Right ventricle myocardium inferior (tissue), 1 donor: ENCODE data around the gene IST1. TPM values are rescaled to one million over a fixed set of nuclear protein-coding genes. Genes with fewer than 3 reads are reported as not detected.

Experiments
- total RNA-seq: library from RNA; stranded (reverse); fragmentation: NEBNext Ultra II Directional; extraction: Animal tissue kit (Norgen Biotek cat#: 25700); gene quantifications from one replicate; pipeline ENCODE4 v1.2.1, GENCODE V29; 2021
- donor health status: DM: no; HTN: yes; CAD: no; lungs with severe emphysema.

Gene IST1
- total RNA-seq, 1 donor from 2014 or later: 114 TPM

Other genes with a start within 250 kb of the IST1 start
- 2.1 TPM for gene PHLPP2, start 170.8 kb upstream of the IST1 start, total RNA-seq
- 28.1 TPM for gene AP1G1, start 86.7 kb upstream of the IST1 start, total RNA-seq
- 13.4 TPM for gene ATXN1L, start 49.6 kb upstream of the IST1 start, total RNA-seq
- gene ZNF821, start 11.3 kb upstream of the IST1 start, total RNA-seq: 2.5 TPM
- gene PKD1L3, start 104.9 kb downstream of the IST1 start, total RNA-seq: 0.08 TPM
- gene DHODH, start 113.2 kb downstream of the IST1 start, total RNA-seq: 8.3 TPM
- 21.2 TPM for gene HP, start 159.0 kb downstream of the IST1 start, total RNA-seq
- 99.2 TPM for gene HPR, start 167.7 kb downstream of the IST1 start, total RNA-seq
- gene TXNL4B, start 198.1 kb downstream of the IST1 start, total RNA-seq: 7.7 TPM
- 40.8 TPM for gene DHX38, start 198.3 kb downstream of the IST1 start, total RNA-seq